Measurements from ENCODE around the gene AP1G1. TPM values are rescaled to one million over a fixed set of nuclear protein-coding genes. Genes with fewer than 3 reads are reported as not detected.

The AP1G1 gene
- total RNA-seq, 1 donor from 2014 or later: 121 TPM

GRCh38 chr16:71771571-71771970, 37.1 kb downstream of the AP1G1 start:
- Mint-ChIP-seq H3K9me3 (ENCODE audit: unreplicated experiment) (no peaks in the 10 kb centered on the region), H3K27ac (ENCODE audit: unreplicated experiment) (no peak overlapping the region), H3K4me3 (ENCODE audit: unreplicated experiment) (no peak overlapping the region), H3K4me1 (ENCODE audit: low read depth, unreplicated experiment) (peaks cover 1% of the 10 kb centered on the region), H3K27me3 (ENCODE audit: low read depth, unreplicated experiment) (no peaks in the 10 kb centered on the region), H3K36me3 (ENCODE audit: low read depth, unreplicated experiment) (peaks cover 12% of the 10 kb centered on the region)
- no peaks in the 10 kb centered on the region for H3K9me3 ChIP-seq (ENCODE audit: insufficient read depth, low read depth, low read length)
- peaks cover 35% of the 10 kb centered on the region for H4K20me1 ChIP-seq (ENCODE audit: insufficient read depth, low read length)
- DNase-seq (ENCODE audit: low read depth): no peak
- no peak for TF ChIP-seq EZH2 (IDR thresholded peaks at IDR 0.05; ENCODE audit: insufficient read depth, low read length)
- TF ChIP-seq CTCF (IDR thresholded peaks at IDR 0.05; ENCODE audit: insufficient read depth, low read depth, low read length): no peak
- H3K36me3 ChIP-seq (ENCODE audit: insufficient read depth, low read length): peaks cover 16% of the 10 kb centered on the region
- no peak overlapping the region for H3K4me3 ChIP-seq (ENCODE audit: insufficient read depth, low read depth, low read length)
- H3K4me2 ChIP-seq (ENCODE audit: low read length): no peak overlapping the region
- FAIRE-seq: no peak
- H3K79me2 ChIP-seq (ENCODE audit: insufficient read depth, low read length): peaks cover 23% of the 10 kb centered on the region
- no peak overlapping the region for H3K9ac ChIP-seq (ENCODE audit: low read length)
- H3K27me3 ChIP-seq (ENCODE audit: insufficient read depth, low read length): no peaks in the 10 kb centered on the region
- no peak overlapping the region for H2AFZ ChIP-seq (ENCODE audit: low read depth, low read length)
- no peak overlapping the region for H3K27ac ChIP-seq (ENCODE audit: low read depth, low read length)
- no peaks in the 10 kb centered on the region for H3K4me1 ChIP-seq (ENCODE audit: insufficient read depth, low read length)

- no peak overlapping the region for H3K4me3 ChIP-seq (ENCODE audit: insufficient read depth, low read depth, low read length)
- H3K27ac Mint-ChIP-seq (ENCODE audit: unreplicated experiment): no peak overlapping the region
- H3K9me3 Mint-ChIP-seq (ENCODE audit: unreplicated experiment): no peaks in the 10 kb centered on the region
- no peaks in the 10 kb centered on the region for H3K27me3 ChIP-seq (ENCODE audit: insufficient read depth, low read length)
- H3K9ac ChIP-seq (ENCODE audit: low read length): no peak overlapping the region
- H3K4me2 ChIP-seq (ENCODE audit: low read length): no peak overlapping the region
- no peak overlapping the region for H3K4me3 Mint-ChIP-seq (ENCODE audit: unreplicated experiment)
- FAIRE-seq: no peak
- H3K4me1 Mint-ChIP-seq (ENCODE audit: low read depth, unreplicated experiment): no peaks in the 10 kb centered on the region
- H3K9me3 ChIP-seq (ENCODE audit: insufficient read depth, low read depth, low read length): no peaks in the 10 kb centered on the region
- no peaks in the 10 kb centered on the region for H3K27me3 Mint-ChIP-seq (ENCODE audit: low read depth, unreplicated experiment)
- peaks cover 19% of the 10 kb centered on the region for H4K20me1 ChIP-seq (ENCODE audit: insufficient read depth, low read length)
- peaks cover 8% of the 10 kb centered on the region for H3K79me2 ChIP-seq (ENCODE audit: insufficient read depth, low read length)
- H3K36me3 ChIP-seq (ENCODE audit: insufficient read depth, low read length): peaks cover 20% of the 10 kb centered on the region
- no peak for DNase-seq (ENCODE audit: low read depth)
- H3K36me3 Mint-ChIP-seq (ENCODE audit: low read depth, unreplicated experiment): peaks cover 5% of the 10 kb centered on the region
- no peaks in the 10 kb centered on the region for H3K4me1 ChIP-seq (ENCODE audit: insufficient read depth, low read length)
- TF ChIP-seq EZH2 (IDR thresholded peaks at IDR 0.05; ENCODE audit: insufficient read depth, low read length): no peak
- TF ChIP-seq CTCF (IDR thresholded peaks at IDR 0.05; ENCODE audit: insufficient read depth, low read depth, low read length): no peak
- H2AFZ ChIP-seq (ENCODE audit: low read depth, low read length): no peak overlapping the region
- H3K27ac ChIP-seq (ENCODE audit: low read depth, low read length): no peak overlapping the region
These were observed 39.4 kb downstream of the AP1G1 start for GRCh38 chr16:71769222-71769621.

- Mint-ChIP-seq H3K4me1 (ENCODE audit: low read depth, unreplicated experiment) (peaks cover 4% of the 10 kb centered on the region), H3K36me3 (ENCODE audit: low read depth, unreplicated experiment) (peaks cover 9% of the 10 kb centered on the region), H3K27ac (ENCODE audit: unreplicated experiment) (no peak overlapping the region), H3K27me3 (ENCODE audit: low read depth, unreplicated experiment) (no peaks in the 10 kb centered on the region), H3K4me3 (ENCODE audit: unreplicated experiment) (no peak overlapping the region), H3K9me3 (ENCODE audit: unreplicated experiment) (no peaks in the 10 kb centered on the region)
- Histone ChIP-seq H3K4me1 (ENCODE audit: insufficient read depth, low read length) (peaks cover 6% of the 10 kb centered on the region), H3K27ac (ENCODE audit: low read depth, low read length) (no peak overlapping the region), H3K9me3 (ENCODE audit: insufficient read depth, low read depth, low read length) (no peaks in the 10 kb centered on the region), H3K27me3 (ENCODE audit: insufficient read depth, low read length) (no peaks in the 10 kb centered on the region), H3K4me2 (ENCODE audit: low read length) (no peak overlapping the region), H3K9ac (ENCODE audit: low read length) (no peak overlapping the region), H4K20me1 (ENCODE audit: insufficient read depth, low read length) (peaks cover 19% of the 10 kb centered on the region), H3K4me3 (ENCODE audit: insufficient read depth, low read depth, low read length) (no peak overlapping the region), H2AFZ (ENCODE audit: low read depth, low read length) (no peak overlapping the region), H3K79me2 (ENCODE audit: insufficient read depth, low read length) (peaks cover 6% of the 10 kb centered on the region), H3K36me3 (ENCODE audit: insufficient read depth, low read length) (peaks cover 19% of the 10 kb centered on the region)
- DNase-seq (ENCODE audit: low read depth) (no peak), FAIRE-seq (no peak)
- TF ChIP-seq CTCF (IDR thresholded peaks at IDR 0.05; ENCODE audit: insufficient read depth, low read depth, low read length): no peak
- TF ChIP-seq EZH2 (IDR thresholded peaks at IDR 0.05; ENCODE audit: insufficient read depth, low read length): no peak
These were observed 41.4 kb downstream of the AP1G1 start for GRCh38 chr16:71767060-71767900.
